Measurements from ENCODE around the gene ARHGAP15.

ARHGAP15 gene

GRCh38 chr2:143229952-143230351 is 100.7 kb downstream of the ARHGAP15 start:
- no peak for DNase-seq
- peaks cover 68% of the 10 kb centered on the region for H3K36me3 Mint-ChIP-seq
- no peak overlapping the region for H3K4me3 Mint-ChIP-seq
- peaks cover 28% of the 10 kb centered on the region for H3K4me1 Mint-ChIP-seq
- H3K27ac Mint-ChIP-seq: no peak overlapping the region
- H3K9me3 Mint-ChIP-seq: peaks cover 23% of the 10 kb centered on the region
- CTCF ChIA-PET: interaction anchor here (0.8 to 1.7 kb wide), 2 partner anchors 29 to 109 kb away, joined by 3 read pairs; no protein-coding TSS in a partner anchor
- no peaks in the 10 kb centered on the region for H3K27me3 Mint-ChIP-seq

DNA sequence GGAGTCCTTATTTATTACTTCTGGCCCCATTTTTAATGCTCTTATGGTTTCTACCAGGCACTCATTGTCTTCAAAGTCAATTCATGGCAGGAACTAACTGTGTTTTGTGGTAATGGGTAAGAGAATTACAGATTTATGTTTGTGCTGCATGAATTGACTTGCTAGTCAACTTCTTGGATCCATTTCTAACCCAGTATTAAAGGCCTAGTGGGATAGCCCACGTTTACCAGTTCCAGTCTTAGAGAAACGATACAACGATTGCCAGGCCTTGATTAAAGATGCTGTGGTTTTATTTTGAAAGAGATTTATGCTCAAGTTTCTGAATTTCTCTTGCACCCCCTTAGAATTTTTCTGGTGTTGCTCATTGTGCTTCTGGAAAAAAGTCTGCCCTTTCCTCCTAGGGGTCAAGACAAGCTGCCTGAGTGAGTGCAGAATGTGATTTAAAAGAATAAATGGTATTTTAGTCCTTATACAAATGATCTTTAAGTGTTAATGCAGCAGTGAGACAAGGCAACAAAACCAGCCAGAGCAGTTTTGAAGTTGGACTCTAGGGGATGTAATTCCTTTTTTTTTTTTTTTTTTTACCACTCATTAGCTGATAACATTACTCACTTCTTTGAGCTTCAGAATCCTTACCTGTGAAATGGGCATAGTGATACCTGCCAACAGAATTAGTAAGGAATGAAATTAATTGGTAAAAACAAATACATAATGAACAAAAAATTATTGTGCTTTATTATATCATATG is 101.5 kb downstream of the ARHGAP15 start:
- no peak for DNase-seq
- Mint-ChIP-seq H3K4me3 (no peak overlapping the region), H3K27me3 (no peaks in the 10 kb centered on the region), H3K36me3 (peaks cover 73% of the 10 kb centered on the region), H3K4me1 (peaks cover 28% of the 10 kb centered on the region), H3K9me3 (peaks cover 24% of the 10 kb centered on the region), H3K27ac (no peak overlapping the region)
- CTCF ChIA-PET: interaction anchor here (0.8 to 1.7 kb wide), 2 partner anchors 28 to 110 kb away, joined by 3 read pairs; no protein-coding TSS in a partner anchor

GRCh38 chr2:143231254-143231645 is 102.0 kb downstream of the ARHGAP15 start:
- DNase-seq: no peak
- H3K27ac Mint-ChIP-seq: peak overlapping the region; percentile 78
- H3K4me3 Mint-ChIP-seq: no peak overlapping the region
- peaks cover 76% of the 10 kb centered on the region for H3K36me3 Mint-ChIP-seq
- no peaks in the 10 kb centered on the region for H3K27me3 Mint-ChIP-seq
- H3K9me3 Mint-ChIP-seq: peaks cover 24% of the 10 kb centered on the region
- CTCF ChIA-PET: no interaction called here
- H3K4me1 Mint-ChIP-seq: peaks cover 23% of the 10 kb centered on the region

DNA sequence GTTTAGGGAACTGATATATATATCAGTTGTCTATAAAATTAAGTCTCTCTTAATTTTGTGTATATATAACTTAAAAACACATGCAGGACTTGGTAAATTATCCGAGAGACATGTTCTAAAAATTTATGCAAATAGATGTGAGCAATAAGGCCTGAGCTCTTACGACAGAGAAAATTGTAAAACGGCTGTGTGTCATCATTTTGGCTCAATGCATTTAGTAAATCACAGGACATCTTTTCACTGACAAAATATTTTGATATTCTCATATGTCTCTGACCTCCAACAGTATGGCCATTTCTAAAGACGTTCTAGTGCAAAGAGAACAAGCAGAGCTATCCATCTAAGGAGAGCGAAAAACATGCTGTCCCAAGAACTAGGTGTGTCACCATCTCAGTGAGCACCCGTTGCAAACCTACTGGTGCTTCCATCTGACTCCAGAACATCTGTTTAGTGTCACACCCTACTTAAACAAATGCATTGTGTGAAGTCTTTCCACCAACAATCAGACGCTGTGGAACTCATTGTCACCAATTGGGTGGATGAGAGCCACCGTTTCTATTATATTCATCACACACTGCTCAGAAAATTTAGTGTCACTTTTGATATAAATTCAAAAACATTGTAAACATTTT is 108.0 kb downstream of the ARHGAP15 start:
- CTCF ChIA-PET: no interaction called here
- peaks cover 14% of the 10 kb centered on the region for H3K4me1 Mint-ChIP-seq
- peaks cover 15% of the 10 kb centered on the region for H3K9me3 Mint-ChIP-seq
- no peaks in the 10 kb centered on the region for H3K27me3 Mint-ChIP-seq
- H3K27ac Mint-ChIP-seq: no peak overlapping the region
- no peak overlapping the region for H3K4me3 Mint-ChIP-seq
- peaks cover 74% of the 10 kb centered on the region for H3K36me3 Mint-ChIP-seq
- no peak for DNase-seq

DNA sequence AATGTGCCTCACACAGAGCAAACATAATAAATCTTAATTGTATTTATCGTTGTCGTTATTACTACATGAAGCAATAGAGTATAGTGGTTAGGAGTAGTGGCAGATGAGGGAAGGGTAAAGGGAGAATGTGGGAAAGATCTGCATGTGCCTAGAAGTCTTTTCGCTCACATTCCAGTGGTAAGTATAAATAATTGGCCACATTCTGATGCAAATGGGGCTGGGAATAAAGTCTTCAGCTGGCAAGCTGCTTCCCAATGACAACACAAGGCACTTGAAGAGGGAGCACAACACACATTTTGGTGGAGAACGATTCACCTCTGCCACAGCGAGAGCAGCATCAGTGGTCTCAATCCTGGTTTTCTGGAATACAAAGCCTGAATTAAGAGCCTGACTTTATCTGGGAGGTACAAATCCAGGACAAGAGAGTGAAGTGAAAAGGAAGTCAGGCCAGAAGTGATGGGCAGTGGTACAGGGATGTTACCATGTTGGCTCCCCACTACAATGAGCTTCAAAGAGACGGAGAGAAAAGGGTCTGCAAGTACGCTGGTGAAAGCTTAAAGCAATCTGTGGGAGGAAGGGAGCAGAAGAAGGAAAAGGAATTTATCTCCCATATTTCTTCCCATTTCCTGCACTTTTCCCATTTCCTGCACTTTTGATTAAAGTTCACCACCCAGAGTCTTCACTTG is 112.3 kb downstream of the ARHGAP15 start:
- Mint-ChIP-seq H3K4me3 (no peak overlapping the region), H3K9me3 (no peaks in the 10 kb centered on the region), H3K27ac (no peak overlapping the region), H3K4me1 (peaks cover 8% of the 10 kb centered on the region), H3K27me3 (no peaks in the 10 kb centered on the region), H3K36me3 (peaks cover 38% of the 10 kb centered on the region)
- no peak for DNase-seq
- CTCF ChIA-PET: no interaction called here

GRCh38 chr2:143246246-143246645 is 117.0 kb downstream of the ARHGAP15 start:
- H3K27ac Mint-ChIP-seq: no peak overlapping the region
- H3K4me1 Mint-ChIP-seq: peaks cover 25% of the 10 kb centered on the region
- CTCF ChIA-PET: interaction anchor here (0.6 to 2.2 kb wide), 3 partner anchors 13 to 115 kb away, joined by 3 to 8 read pairs (median 4); no protein-coding TSS in a partner anchor

DNA sequence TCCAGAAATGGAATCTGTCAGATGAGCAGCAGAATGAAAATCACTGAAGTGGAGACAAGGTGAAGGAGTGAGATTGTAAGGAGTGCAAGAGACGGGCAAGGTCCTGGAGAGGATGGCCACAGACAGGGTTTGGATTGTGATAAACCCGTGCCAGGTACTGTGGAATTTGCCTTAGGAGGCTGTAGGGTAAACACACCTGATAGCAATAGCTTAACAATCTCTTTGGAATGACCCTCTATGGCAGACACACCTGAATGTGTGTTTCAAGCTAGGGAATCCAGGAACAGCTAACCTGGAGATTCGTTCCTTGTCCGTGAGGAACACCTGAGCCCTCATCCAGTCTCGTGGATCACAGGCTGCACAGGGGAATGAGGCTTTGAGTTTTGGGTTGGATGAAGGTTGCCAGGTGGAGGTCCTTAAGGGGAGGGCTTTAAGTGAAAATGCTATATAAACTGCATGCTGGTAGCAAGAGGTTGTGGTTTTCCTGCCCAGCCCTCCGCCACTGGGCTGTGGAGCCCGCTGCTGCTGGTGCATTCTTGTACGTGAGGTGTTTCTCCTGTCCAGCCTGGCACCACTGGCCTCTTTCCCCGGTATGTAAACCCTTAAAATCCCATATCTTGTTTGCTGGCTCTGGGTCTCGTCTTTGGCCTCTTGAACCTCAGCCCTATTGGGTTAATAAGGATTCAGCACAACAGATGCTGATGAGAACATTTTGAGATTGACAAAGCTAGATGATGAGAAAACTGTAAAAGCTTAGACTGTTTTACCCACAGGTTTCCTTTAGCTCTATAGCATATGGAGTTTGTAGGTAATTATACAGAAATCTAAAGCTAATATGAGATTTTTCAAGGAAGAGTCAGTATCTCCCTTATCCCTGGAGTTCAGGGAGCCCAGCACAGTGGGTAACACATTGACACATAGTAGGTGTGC is 117.9 kb downstream of the ARHGAP15 start:
- peaks cover 4% of the 10 kb centered on the region for H3K9me3 Mint-ChIP-seq
- peak; percentile 49 for DNase-seq

More at GRCh38 chr2:143246246-143246645, 117.0 kb downstream of the ARHGAP15 start:
- Mint-ChIP-seq H3K4me3 (no peak overlapping the region), H3K27me3 (no peaks in the 10 kb centered on the region), H3K9me3 (peaks cover 4% of the 10 kb centered on the region), H3K36me3 (peaks cover 36% of the 10 kb centered on the region)
- no peak for DNase-seq

GRCh38 chr2:143248631-143249030 is 119.4 kb downstream of the ARHGAP15 start:
- Mint-ChIP-seq H3K4me1 (peaks cover 46% of the 10 kb centered on the region), H3K36me3 (peaks cover 36% of the 10 kb centered on the region), H3K27me3 (no peaks in the 10 kb centered on the region), H3K9me3 (peaks cover 4% of the 10 kb centered on the region), H3K4me3 (peak overlapping the region; percentile 19), H3K27ac (peak overlapping the region; percentile 65)
- CTCF ChIA-PET: interaction anchor here (2.2 kb wide), 1 partner anchor 10 kb away, joined by 8 read pairs; no protein-coding TSS in a partner anchor
- no peak for DNase-seq

More for the DNA sequence above, 117.9 kb downstream of the ARHGAP15 start:
- H3K36me3 Mint-ChIP-seq: peaks cover 31% of the 10 kb centered on the region
- CTCF ChIA-PET: interaction anchor here (1.0 to 2.2 kb wide), 2 partner anchors 12 to 25 kb away, joined by 3 to 8 read pairs; no protein-coding TSS in a partner anchor
- H3K27ac Mint-ChIP-seq: peak overlapping the region; percentile 77
- H3K4me3 Mint-ChIP-seq: no peak overlapping the region
- no peaks in the 10 kb centered on the region for H3K27me3 Mint-ChIP-seq
- H3K4me1 Mint-ChIP-seq: peaks cover 33% of the 10 kb centered on the region

DNA sequence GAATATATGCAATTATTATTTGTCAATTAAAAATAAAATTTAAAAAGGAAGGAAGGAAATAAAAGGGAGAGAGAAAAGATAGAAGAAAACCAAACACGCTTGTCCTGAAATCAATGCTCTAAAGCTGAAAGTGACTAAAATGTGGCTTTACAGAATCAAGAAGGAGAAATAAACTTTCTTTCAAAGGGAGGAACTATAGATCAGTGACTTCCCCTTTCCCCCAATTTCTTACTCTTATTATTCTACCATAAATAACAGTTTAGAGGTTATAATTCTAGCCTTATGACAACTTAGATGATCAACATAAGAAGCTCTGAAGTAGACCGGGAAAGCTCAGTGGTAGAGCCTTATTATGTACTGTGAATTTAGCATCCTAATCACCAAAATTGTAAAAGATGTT is 122.5 kb downstream of the ARHGAP15 start:
- Mint-ChIP-seq H3K27ac (peak overlapping the region; percentile 91), H3K9me3 (peaks cover 4% of the 10 kb centered on the region), H3K36me3 (peaks cover 46% of the 10 kb centered on the region), H3K4me1 (peaks cover 72% of the 10 kb centered on the region), H3K27me3 (no peaks in the 10 kb centered on the region), H3K4me3 (no peak overlapping the region)
- CTCF ChIA-PET: interaction anchor here (1.6 to 3.0 kb wide), 2 partner anchors 9 to 46 kb away, joined by 3 to 12 read pairs; no protein-coding TSS in a partner anchor
- DNase-seq: no peak

GRCh38 chr2:143252138-143252907 is 123.1 kb downstream of the ARHGAP15 start:
- peaks cover 4% of the 10 kb centered on the region for H3K9me3 Mint-ChIP-seq
- peaks cover 47% of the 10 kb centered on the region for H3K36me3 Mint-ChIP-seq
- no peak for DNase-seq
- CTCF ChIA-PET: interaction anchor here (1.0 to 3.0 kb wide), 2 partner anchors 46 to 120 kb away, joined by 6 to 12 read pairs; no protein-coding TSS in a partner anchor
- H3K27me3 Mint-ChIP-seq: no peaks in the 10 kb centered on the region
- peaks cover 78% of the 10 kb centered on the region for H3K4me1 Mint-ChIP-seq
- peak overlapping the region; percentile 24 for H3K4me3 Mint-ChIP-seq
- peak overlapping the region; percentile 91 for H3K27ac Mint-ChIP-seq

DNA sequence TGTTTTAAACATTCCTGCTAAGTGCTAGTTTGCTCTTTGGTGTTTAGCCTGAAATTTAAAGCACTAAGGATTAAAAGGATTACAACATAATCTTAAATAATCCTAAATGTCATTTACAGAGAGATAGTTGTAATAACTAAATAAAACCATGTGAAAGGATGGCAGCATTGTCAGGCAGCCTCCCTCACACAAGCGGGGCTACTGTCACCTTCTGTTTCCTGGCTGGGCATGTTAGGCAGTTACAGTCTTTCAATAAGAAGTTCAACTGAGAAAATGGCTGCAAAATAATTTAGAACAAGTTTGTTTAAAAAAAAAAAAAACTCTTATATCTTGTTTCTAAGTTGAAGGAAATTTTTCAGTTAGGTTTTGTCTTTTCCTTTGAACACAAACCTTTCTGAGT is 124.9 kb downstream of the ARHGAP15 start:
- Mint-ChIP-seq H3K4me1 (peaks cover 81% of the 10 kb centered on the region), H3K27ac (peak overlapping the region; percentile 90), H3K27me3 (no peaks in the 10 kb centered on the region), H3K9me3 (peaks cover 4% of the 10 kb centered on the region), H3K36me3 (peaks cover 38% of the 10 kb centered on the region), H3K4me3 (peak overlapping the region; percentile 29)
- DNase-seq: peak; percentile 49
- CTCF ChIA-PET: interaction anchor here (3.0 kb wide), 1 partner anchor 48 kb away, joined by 12 read pairs; no protein-coding TSS in a partner anchor

DNA sequence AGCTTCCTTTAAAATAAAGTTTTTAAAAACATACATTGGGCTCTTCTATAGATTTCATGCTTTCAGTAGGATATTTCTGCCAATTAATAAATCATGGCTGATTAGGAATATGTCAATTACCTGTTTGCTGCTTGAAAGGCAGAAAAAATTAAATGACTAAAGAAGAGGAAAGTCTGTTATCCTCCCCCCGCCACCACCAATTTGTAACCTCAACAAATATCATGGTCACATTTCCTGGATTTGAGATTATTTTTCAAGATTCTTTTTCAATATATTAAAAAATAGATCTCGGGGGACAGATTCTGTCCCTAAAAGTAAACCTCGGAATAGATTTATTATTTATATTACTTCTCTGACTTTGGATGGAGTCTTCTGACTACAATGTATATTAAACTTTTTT is 125.9 kb downstream of the ARHGAP15 start:
- H3K36me3 Mint-ChIP-seq: peaks cover 34% of the 10 kb centered on the region
- peaks cover 4% of the 10 kb centered on the region for H3K9me3 Mint-ChIP-seq
- CTCF ChIA-PET: interaction anchor here (0.7 to 2.7 kb wide), 3 partner anchors 33 to 146 kb away, joined by 3 to 11 read pairs (median 4); no protein-coding TSS in a partner anchor
- H3K27me3 Mint-ChIP-seq: no peaks in the 10 kb centered on the region
- peak overlapping the region; percentile 99 for H3K27ac Mint-ChIP-seq
- peak overlapping the region; percentile 63 for H3K4me3 Mint-ChIP-seq
- DNase-seq: no peak
- H3K4me1 Mint-ChIP-seq: peaks cover 81% of the 10 kb centered on the region

Measured in activated naive CD4-positive, alpha-beta T cell treated with anti-CD3 and anti-CD28 coated beads, Interleukin-2, amount 10 ng/mL, durations not matched to agents 7 days and 5 days (primary cell).